GM23248 (cell line): ENCODE results near the gene RBM8A. TPM values are rescaled to one million over a fixed set of nuclear protein-coding genes. Genes with fewer than 3 reads are reported as not detected.

ENCODE experiments used
- DNase-seq: peaks from one replicate; pipeline ENCODE4 v3.0.0-alpha.2; 2015
- H2AFZ ChIP-seq: fragments of 200-600 bp; sonication (generic); 2 replicates; pipeline ENCODE4 v1.6.1; 2016; ENCODE audit warnings: antibody characterized with exemption
- H3F3A ChIP-seq: fragments of 200-600 bp; sonication (generic); 2 replicates; pipeline ENCODE4 v1.6.1; 2016; ENCODE audit warnings: mild to moderate bottlenecking, antibody characterized with exemption, mixed run types; ENCODE audit not compliant: insufficient read depth
- H3K27ac ChIP-seq: fragments of 200-600 bp; sonication (generic); 2 replicates; pipeline ENCODE4 v1.5.1; 2016; ENCODE audit warnings: mild to moderate bottlenecking
- H3K27me3 ChIP-seq: fragments of 200-600 bp; sonication (generic); replicated peaks from 2 replicates; pipeline ENCODE4 v1.6.1; 2016; ENCODE audit warnings: mild to moderate bottlenecking; ENCODE audit not compliant: insufficient read depth
- H3K36me3 ChIP-seq: fragments of 200-600 bp; sonication (generic); 2 replicates; pipeline ENCODE4 v1.6.1; 2016; ENCODE audit warnings: low read depth, mild to moderate bottlenecking
- H3K4me1 ChIP-seq: fragments of 200-600 bp; sonication (generic); 2 replicates; pipeline ENCODE4 v1.6.1; 2016; ENCODE audit warnings: mild to moderate bottlenecking; ENCODE audit not compliant: insufficient read depth
- H3K4me2 ChIP-seq: fragments of 200-600 bp; sonication (generic); one replicate; pipeline ENCODE4 v1.6.1; 2016; ENCODE audit warnings: mild to moderate bottlenecking; ENCODE audit not compliant: unreplicated experiment
- H3K4me3 ChIP-seq: fragments of 200-600 bp; sonication (generic); 2 replicates; pipeline ENCODE4 v1.5.1; 2016; ENCODE audit warnings: mild to moderate bottlenecking
- H3K79me2 ChIP-seq: fragments of 200-600 bp; sonication (generic); 2 replicates; pipeline ENCODE4 v1.6.1; 2016; ENCODE audit warnings: mild to moderate bottlenecking; ENCODE audit not compliant: insufficient read depth
- H3K9ac ChIP-seq: fragments of 200-600 bp; sonication (generic); 2 replicates; pipeline ENCODE4 v1.6.1; 2016; ENCODE audit warnings: mild to moderate bottlenecking
- H3K9me2 ChIP-seq: fragments of 200-600 bp; sonication (generic); 2 replicates; pipeline ENCODE4 v1.6.1; 2016; ENCODE audit warnings: mixed run types, mild to moderate bottlenecking, moderate library complexity; ENCODE audit not compliant: insufficient read depth
- H3K9me3 ChIP-seq: fragments of 200-600 bp; sonication (generic); one replicate; pipeline ENCODE4 v1.6.1; 2017; ENCODE audit warnings: low read depth
- H4K20me1 ChIP-seq: fragments of 200-600 bp; sonication (generic); 2 replicates; pipeline ENCODE4 v1.6.0; 2016; ENCODE audit not compliant: insufficient read depth
- EZH2 ChIP-seq: fragments of 200-600 bp; sonication (generic); IDR thresholded peaks from 2 replicates; pipeline ENCODE4 v1.6.1; 2018; ENCODE audit warnings: antibody characterized with exemption, mild to moderate bottlenecking; ENCODE audit not compliant: insufficient read depth, poor library complexity, severe bottlenecking
- EZH2phosphoT487 ChIP-seq: fragments of 200-600 bp; sonication (generic); IDR thresholded peaks from 2 replicates; pipeline ENCODE4 v1.6.1; 2018; ENCODE audit warnings: antibody characterized with exemption, moderate library complexity, mild to moderate bottlenecking, low read depth; ENCODE audit not compliant: insufficient read depth
- WGBS, 2 experiments: methylation state at CpG; one replicate each; pipeline ENCODE4 v1.1.6; 2015 to 2017; ENCODE audit warnings: low lambda C conversion rate in 2 of 2, low coverage in 1 of 2; ENCODE audit errors: missing lambda C conversion rate in 2 of 2; 5-methylcytosine and 5-hydroxymethylcytosine counted together
- in situ Hi-C: fragments of 300-500 bp; cut with MboI; formaldehyde crosslinking; loops from 2 replicates; pipeline ENCODE4 v1.15.0; 2020
- polyA plus RNA-seq: library from polyadenylated mRNA; unstranded; fragments of >200 nt; fragmentation: Nextera tagmentation; extraction: Ambion mirVana; gene quantifications from 2 replicates; pipeline ENCODE4 v1.2.1, GENCODE V29; 2016
- total RNA-seq: library from RNA; depleted of rRNA; stranded (reverse); fragments of >200 nt; shearing (Covaris generic); gene quantifications from 2 replicates; pipeline ENCODE4 v1.2.3, GENCODE V29; 2014

The RBM8A gene
- total and polyA plus RNA-seq, 2 experiments from 2014 or later: 112 to 204 TPM

GRCh38 chr1:145953861-145954260 lies 26.6 kb upstream of the RBM8A start:
- Histone ChIP-seq H2AFZ (no peak overlapping the region), H3K4me1 (peaks cover 28% of the 10 kb centered on the region), H3K4me3 (0 out of 2 replicates have a peak overlapping the region, but pooled peaks have one; percentile 9), H3K4me2 (peak overlapping the region; percentile 24), H3K27me3 (no peaks in the 10 kb centered on the region), H3K9me3 (no peaks in the 10 kb centered on the region), H4K20me1 (no peaks in the 10 kb centered on the region), H3K9me2 (no peaks in the 10 kb centered on the region), H3K79me2 (peaks cover 84% of the 10 kb centered on the region), H3K27ac (no peak overlapping the region), H3F3A (peaks cover 28% of the 10 kb centered on the region), H3K9ac (no peak overlapping the region), H3K36me3 (0 out of 2 replicates have a peak, but pooled peaks cover 6% of the 10 kb centered on the region)
- TF ChIP-seq EZH2 (no peak), EZH2phosphoT487 (no peak)
- peak; percentile 43 for DNase-seq
- WGBS, 2 experiments: 25 to 32% methylated on average over 6 of the region's 6 CpGs
- in situ Hi-C loops: no loop called here

DNA sequence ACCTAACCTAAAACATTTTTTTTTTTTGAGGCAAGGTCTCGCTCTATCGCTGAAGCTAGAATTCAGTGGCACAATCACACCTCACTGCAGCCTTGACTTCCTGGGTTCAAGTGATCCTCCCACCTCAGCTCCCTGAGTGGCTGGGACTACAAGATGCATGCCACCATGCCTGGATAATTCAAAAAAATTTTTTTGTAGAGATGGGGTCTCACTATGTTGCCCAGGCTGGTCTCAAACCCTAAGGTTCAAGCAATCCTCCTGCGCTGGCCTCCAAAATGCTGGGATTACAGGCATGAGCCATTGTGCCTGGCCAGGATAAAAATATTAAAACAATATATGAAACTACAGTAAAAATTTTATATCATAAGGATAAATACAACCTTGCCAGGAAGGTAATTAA lies 25.6 kb upstream of the RBM8A start:
- no peak overlapping the region for H3K4me2 ChIP-seq
- no peaks in the 10 kb centered on the region for H3K27me3 ChIP-seq
- 97 to 98% methylated on average over 3 of the region's 3 CpGs for WGBS, 2 experiments
- H3K27ac ChIP-seq: no peak overlapping the region
- no peak overlapping the region for H3K9ac ChIP-seq
- H3K9me3 ChIP-seq: no peaks in the 10 kb centered on the region
- peaks cover 20% of the 10 kb centered on the region; the same call in 1 of the 2 replicates for H3F3A ChIP-seq
- H4K20me1 ChIP-seq: no peaks in the 10 kb centered on the region
- H3K36me3 ChIP-seq: 0 out of 2 replicates have a peak, but pooled peaks cover 6% of the 10 kb centered on the region
- H3K9me2 ChIP-seq: no peaks in the 10 kb centered on the region
- no peak overlapping the region for H3K4me3 ChIP-seq
- no peak overlapping the region for H2AFZ ChIP-seq
- peaks cover 94% of the 10 kb centered on the region for H3K79me2 ChIP-seq
- in situ Hi-C loops: no loop called here
- no peak for DNase-seq
- H3K4me1 ChIP-seq: peaks cover 28% of the 10 kb centered on the region
- no peak for TF ChIP-seq EZH2phosphoT487
- TF ChIP-seq EZH2: no peak

DNA sequence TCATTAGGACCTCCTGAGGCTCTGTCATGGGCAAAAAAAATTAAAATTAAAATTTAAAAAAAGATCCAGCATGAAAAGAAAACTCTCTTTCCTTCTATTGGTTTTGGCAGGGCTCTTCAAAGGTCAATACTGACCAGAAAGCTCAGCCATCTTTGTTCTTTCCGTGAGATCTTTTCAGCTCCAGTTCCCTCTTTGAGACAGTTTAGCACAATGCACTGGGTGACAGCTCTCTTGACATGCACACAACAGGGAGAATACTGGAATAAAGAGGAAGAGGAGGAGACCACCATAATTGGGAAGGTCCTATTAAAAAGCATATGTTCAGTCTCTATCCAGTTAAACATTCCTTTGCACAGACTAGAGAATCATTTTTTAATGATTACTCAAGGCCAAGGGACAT lies 24.2 kb upstream of the RBM8A start:
- peaks cover 100% of the 10 kb centered on the region for H3K79me2 ChIP-seq
- TF ChIP-seq EZH2: no peak
- TF ChIP-seq EZH2phosphoT487: no peak

GRCh38 chr1:145949219-145949618 lies 21.9 kb upstream of the RBM8A start:
- H3K27me3 ChIP-seq: no peaks in the 10 kb centered on the region
- in situ Hi-C loops: no loop called here
- no peaks in the 10 kb centered on the region for H3K9me2 ChIP-seq
- H3K4me1 ChIP-seq: peaks cover 3% of the 10 kb centered on the region
- H3K79me2 ChIP-seq: peaks cover 100% of the 10 kb centered on the region
- H3K4me2 ChIP-seq: no peak overlapping the region
- 71 to 74% methylated on average over 4 of the region's 4 CpGs for WGBS, 2 experiments
- H3K36me3 ChIP-seq: peaks cover 8% of the 10 kb centered on the region; the same call in 1 of the 2 replicates
- peak; percentile 20 for DNase-seq
- TF ChIP-seq EZH2: no peak
- no peak for TF ChIP-seq EZH2phosphoT487
- no peaks in the 10 kb centered on the region for H3K9me3 ChIP-seq
- no peak overlapping the region for H3K9ac ChIP-seq
- H3F3A ChIP-seq: no peaks in the 10 kb centered on the region
- H4K20me1 ChIP-seq: no peaks in the 10 kb centered on the region
- no peak overlapping the region for H3K4me3 ChIP-seq
- no peak overlapping the region for H3K27ac ChIP-seq
- no peak overlapping the region for H2AFZ ChIP-seq

More for the DNA sequence above, 24.2 kb upstream of the RBM8A start:
- no peak overlapping the region for H2AFZ ChIP-seq
- H3K27me3 ChIP-seq: no peaks in the 10 kb centered on the region
- no peak for DNase-seq
- no peak overlapping the region for H3K9ac ChIP-seq
- H4K20me1 ChIP-seq: no peaks in the 10 kb centered on the region
- peaks cover 14% of the 10 kb centered on the region; the same call in 1 of the 2 replicates for H3F3A ChIP-seq
- H3K9me3 ChIP-seq: no peaks in the 10 kb centered on the region
- no peaks in the 10 kb centered on the region for H3K9me2 ChIP-seq
- H3K4me1 ChIP-seq: peaks cover 26% of the 10 kb centered on the region
- in situ Hi-C loops: no loop called here
- H3K4me3 ChIP-seq: no peak overlapping the region
- no peak overlapping the region for H3K27ac ChIP-seq
- H3K4me2 ChIP-seq: no peak overlapping the region
- 97% methylated on average over 1 of the region's 1 CpG for WGBS, 2 experiments
- 0 out of 2 replicates have a peak, but pooled peaks cover 6% of the 10 kb centered on the region for H3K36me3 ChIP-seq
